H1 (cell line): ENCODE measurements around the gene ZNF581.

Source experiments
- CTBP2 ChIP-seq: IDR thresholded peaks from 2 replicates; pipeline ENCODE4 v1.7.0; 2011; ENCODE audit warnings: borderline replicate concordance, mild to moderate bottlenecking, moderate library complexity, mixed read lengths, low read length; ENCODE audit not compliant: insufficient read depth, insufficient read length
- NRF1 ChIP-seq: IDR thresholded peaks from 2 replicates; pipeline ENCODE4 v1.6.1; 2011; ENCODE audit warnings: mild to moderate bottlenecking, low read depth, low read length, improper control_type of control experiment
- TF ChIP-seq, protein P1 (sequence below), 3 experiments: IDR thresholded peaks; 1 replicate in 2 of 3; 2 replicates in 1 of 3; pipeline versions ENCODE4 v1.5.1 to v1.6.1; 2011; ENCODE audit warnings: low read length in 3 of 3, mild to moderate bottlenecking in 3 of 3, inconsistent platforms in 2 of 3, low read depth in 1 of 3, moderate library complexity in 1 of 3; ENCODE audit not compliant: insufficient read depth in 1 of 3; ENCODE audit errors: control extremely low read depth in 1 of 3

DNA sequence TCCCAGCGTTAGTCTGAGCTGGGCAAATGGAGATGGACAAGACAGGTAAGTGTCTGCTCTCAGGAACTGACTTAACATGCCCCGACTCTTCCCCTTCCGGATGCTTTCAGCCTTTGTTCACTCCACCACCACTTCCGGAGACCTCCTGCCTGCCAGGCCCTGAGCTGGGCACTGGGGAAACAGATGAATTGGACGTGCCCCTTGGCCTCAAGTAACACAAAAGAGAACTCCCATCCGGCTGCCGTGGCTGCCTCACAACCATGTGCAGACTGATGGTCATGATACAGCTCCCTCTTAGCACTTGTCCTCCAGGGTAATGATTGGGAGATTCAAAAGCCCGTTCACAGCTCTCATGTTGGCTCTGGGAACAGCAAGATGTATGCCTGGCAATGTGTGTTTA is 26.0 kb upstream of the ZNF581 start:
- TF ChIP-seq CTBP2 (no peak), NRF1 (no peak)
- TF ChIP-seq, protein P1, sequence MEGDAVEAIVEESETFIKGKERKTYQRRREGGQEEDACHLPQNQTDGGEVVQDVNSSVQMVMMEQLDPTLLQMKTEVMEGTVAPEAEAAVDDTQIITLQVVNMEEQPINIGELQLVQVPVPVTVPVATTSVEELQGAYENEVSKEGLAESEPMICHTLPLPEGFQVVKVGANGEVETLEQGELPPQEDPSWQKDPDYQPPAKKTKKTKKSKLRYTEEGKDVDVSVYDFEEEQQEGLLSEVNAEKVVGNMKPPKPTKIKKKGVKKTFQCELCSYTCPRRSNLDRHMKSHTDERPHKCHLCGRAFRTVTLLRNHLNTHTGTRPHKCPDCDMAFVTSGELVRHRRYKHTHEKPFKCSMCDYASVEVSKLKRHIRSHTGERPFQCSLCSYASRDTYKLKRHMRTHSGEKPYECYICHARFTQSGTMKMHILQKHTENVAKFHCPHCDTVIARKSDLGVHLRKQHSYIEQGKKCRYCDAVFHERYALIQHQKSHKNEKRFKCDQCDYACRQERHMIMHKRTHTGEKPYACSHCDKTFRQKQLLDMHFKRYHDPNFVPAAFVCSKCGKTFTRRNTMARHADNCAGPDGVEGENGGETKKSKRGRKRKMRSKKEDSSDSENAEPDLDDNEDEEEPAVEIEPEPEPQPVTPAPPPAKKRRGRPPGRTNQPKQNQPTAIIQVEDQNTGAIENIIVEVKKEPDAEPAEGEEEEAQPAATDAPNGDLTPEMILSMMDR (IDR thresholded peaks at IDR 0.05; ENCODE audit: control extremely low read depth in 1 of 3, insufficient read depth in 1 of 3, low read depth in 1 of 3, low read length in 3 of 3): no peak
